ENCODE results near the gene EHBP1.

GRCh38 chr2:62744603-62745002, 39.1 kb downstream of the EHBP1 start:
- TF ChIP-seq POLR2A (IDR thresholded peaks at IDR 0.05) (no peak), CTCF (IDR thresholded peaks at IDR 0.05) (no peak), EP300 (IDR thresholded peaks at IDR 0.05) (no peak)

Data from stomach (tissue), 4 donors.